ENCODE data around the gene ATXN7L1. TPM values are rescaled to one million over a fixed set of nuclear protein-coding genes. Genes with fewer than 3 reads are reported as not detected.

The ATXN7L1 gene
- total RNA-seq, 1 experiment from 2014 or later, result 24.3 TPM

- Histone ChIP-seq H3K14ac (ENCODE audit: insufficient read depth, low read length) (no peak overlapping the region), H2BK5ac (ENCODE audit: insufficient read length, low read length) (no peak overlapping the region), H2AFZ (ENCODE audit: low read length) (no peak overlapping the region), H2BK120ac (ENCODE audit: low read depth, low read length, poor library complexity, severe bottlenecking) (no peak overlapping the region), H3K4me2 (ENCODE audit: insufficient read depth, insufficient read length, low read length) (no peak overlapping the region), H2BK15ac (ENCODE audit: low read depth, low read length) (no peak overlapping the region), H2AK5ac (ENCODE audit: insufficient read length, low read length) (no peak overlapping the region), H2BK20ac (ENCODE audit: low read depth, low read length, poor library complexity, severe bottlenecking) (no peak overlapping the region), H2BK12ac (ENCODE audit: insufficient read length, low read depth, low read length) (no peak overlapping the region), H3K56ac (ENCODE audit: insufficient read length, low read depth, low read length) (no peak overlapping the region), H4K8ac (replicated peaks; ENCODE audit: insufficient read length, low read depth, low read length) (no peak overlapping the region), H3K79me2 (ENCODE audit: insufficient read depth, low read length) (peaks cover 4% of the 10 kb centered on the region; the same call in 1 of the 2 replicates), H3K4ac (ENCODE audit: low read depth, low read length) (no peak overlapping the region), H3K23me2 (ENCODE audit: insufficient read length, low read depth, low read length, poor library complexity, severe bottlenecking) (no peaks in the 10 kb centered on the region), H4K20me1 (ENCODE audit: control insufficient read depth, insufficient read depth, insufficient read length) (peaks cover 2% of the 10 kb centered on the region), H3T11ph (ENCODE audit: low read length) (no peak overlapping the region), H4K5ac (ENCODE audit: insufficient read length, low read depth, low read length) (no peak overlapping the region), H3K79me1 (ENCODE audit: insufficient read depth, low read depth, low read length, poor library complexity, severe bottlenecking) (no peaks in the 10 kb centered on the region), H3K18ac (ENCODE audit: insufficient read length, low read depth, low read length) (no peak overlapping the region), H3K9ac (ENCODE audit: extremely low read depth, insufficient read length, low read length) (no peak overlapping the region), H4K91ac (ENCODE audit: insufficient read length, low read depth, low read length) (no peak overlapping the region), H3K27ac (ENCODE audit: insufficient read length, low read depth, low read length) (no peak overlapping the region), H3K4me1 (ENCODE audit: insufficient read depth, low read length) (no peaks in the 10 kb centered on the region), H3K27me3 (ENCODE audit: insufficient read depth, low read length) (no peaks in the 10 kb centered on the region), H3K23ac (ENCODE audit: insufficient read length, low read depth, low read length) (no peak overlapping the region), H3K9me3 (ENCODE audit: control insufficient read depth, low read depth, low read length) (peaks cover 9% of the 10 kb centered on the region)
- peaks cover 43 to 68% (median 65%) of the 10 kb centered on the region in 3 experiments for H3K36me3 Mint-ChIP-seq (ENCODE audit: insufficient read depth in 1 of 3, low read depth in 3 of 3)
- TF ChIP-seq CTCF (conservative IDR thresholded peaks at IDR 0.05), result no peak
- H3K27ac Mint-ChIP-seq, result peak overlapping the region in 1 of 3 experiments; percentile 76; a peak in 3 of 7 replicates
- no peaks in the 10 kb centered on the region for H3K27me3 Mint-ChIP-seq (ENCODE audit: low read depth)
- no peak overlapping the region for H3K4me3 Mint-ChIP-seq
- no peaks in the 10 kb centered on the region for H3K4me1 Mint-ChIP-seq
- peaks cover 13 to 15% of the 10 kb centered on the region in 2 experiments for H3K9me3 Mint-ChIP-seq
- no CpG with 5 or more reads among the region's 15 CpGs for WGBS (ENCODE audit: extremely low coverage, insufficient read length, low lambda C conversion rate)
- no peak for DNase-seq
Observed at GRCh38 chr7:105623906-105624305, 252.5 kb downstream of the ATXN7L1 start.
